HL-60 (cell line): ENCODE results near the gene ANKRD23.

Experiments
- DNase-seq, 2 experiments: peaks; one replicate each; pipeline ENCODE4 v3.0.0-alpha.2; 2010 to 2020; ENCODE audit warnings: low read depth in 1 of 2, low spot score in 1 of 2
- H3K27ac ChIP-seq: fragments of 250-450 bp; sonication (Bioruptor Pico); replicated peaks from 2 replicates; pipeline ENCODE4 v1.5.1; 2020; ENCODE audit warnings: mild to moderate bottlenecking, moderate library complexity
- H3K27me3 ChIP-seq: fragments of 250-450 bp; sonication (Bioruptor Pico); 2 replicates; pipeline ENCODE4 v1.5.1; 2021; ENCODE audit warnings: mild to moderate bottlenecking, moderate library complexity; ENCODE audit not compliant: insufficient read depth, poor library complexity, severe bottlenecking
- H3K4me3 ChIP-seq: replicated peaks from 2 replicates; pipeline ENCODE4 v1.5.1; 2011; ENCODE audit warnings: mild to moderate bottlenecking, control low read depth, low read length; ENCODE audit not compliant: insufficient read depth
- GABPA ChIP-seq: IDR thresholded peaks from 2 replicates; pipeline ENCODE4 v1.6.1; 2012; ENCODE audit warnings: low read depth
- POLR2AphosphoS5 ChIP-seq: IDR thresholded peaks from 2 replicates; pipeline ENCODE4 v1.6.1; 2012; ENCODE audit warnings: low read depth
- REST ChIP-seq: IDR thresholded peaks from 2 replicates; pipeline ENCODE4 v1.6.1; 2012; ENCODE audit warnings: low read depth; ENCODE audit not compliant: insufficient replicate concordance
- SPI1 ChIP-seq: IDR thresholded peaks from 2 replicates; pipeline ENCODE4 v1.6.1; 2012; ENCODE audit warnings: low read depth, mild to moderate bottlenecking, borderline replicate concordance
- TF ChIP-seq, protein P1 (sequence below): IDR thresholded peaks from one replicate; pipeline ENCODE4 v1.5.1; 2011; ENCODE audit warnings: low read length, control low read depth, inconsistent platforms; ENCODE audit not compliant: insufficient read depth

Gene ANKRD23

DNA sequence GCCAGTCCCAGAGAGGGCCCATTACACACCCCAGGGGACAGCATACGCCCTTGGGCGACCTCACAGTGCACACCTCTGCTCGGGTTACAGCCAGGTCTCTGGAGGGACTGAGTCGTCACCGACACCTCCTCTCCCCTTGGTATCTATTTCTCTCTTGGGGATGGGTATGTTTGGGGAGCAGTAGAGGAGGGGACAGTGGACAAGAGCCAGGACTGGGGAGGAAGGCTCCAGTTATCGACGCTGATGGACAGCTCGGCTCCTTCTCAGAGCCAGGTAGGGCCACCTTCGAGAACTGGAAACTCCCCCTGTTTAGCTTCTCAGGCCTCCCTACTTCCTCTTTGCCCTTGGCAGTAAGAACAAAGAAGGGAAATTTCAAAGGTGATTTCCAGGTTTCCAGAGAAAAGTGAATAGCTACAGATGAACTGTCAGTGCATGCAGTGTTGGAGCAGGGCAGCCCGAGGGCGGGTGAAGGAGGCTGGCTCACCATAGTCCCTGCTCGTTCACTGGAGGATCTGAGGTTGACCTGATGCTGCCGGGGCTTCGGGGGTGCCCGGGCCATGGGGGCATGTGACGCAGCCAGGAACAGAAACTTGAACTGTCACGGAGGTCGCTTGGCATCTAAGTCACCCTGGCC is 30.5 kb upstream of the ANKRD23 start:
- H3K27ac ChIP-seq, result no peak overlapping the region
- no peak overlapping the region for H3K4me3 ChIP-seq
- no peak for TF ChIP-seq POLR2AphosphoS5
- TF ChIP-seq SPI1, result peak; percentile 14; the same call in 1 of the 2 replicates
- DNase-seq, result no peak
- H3K27me3 ChIP-seq, result peaks cover 26% of the 10 kb centered on the region

DNA sequence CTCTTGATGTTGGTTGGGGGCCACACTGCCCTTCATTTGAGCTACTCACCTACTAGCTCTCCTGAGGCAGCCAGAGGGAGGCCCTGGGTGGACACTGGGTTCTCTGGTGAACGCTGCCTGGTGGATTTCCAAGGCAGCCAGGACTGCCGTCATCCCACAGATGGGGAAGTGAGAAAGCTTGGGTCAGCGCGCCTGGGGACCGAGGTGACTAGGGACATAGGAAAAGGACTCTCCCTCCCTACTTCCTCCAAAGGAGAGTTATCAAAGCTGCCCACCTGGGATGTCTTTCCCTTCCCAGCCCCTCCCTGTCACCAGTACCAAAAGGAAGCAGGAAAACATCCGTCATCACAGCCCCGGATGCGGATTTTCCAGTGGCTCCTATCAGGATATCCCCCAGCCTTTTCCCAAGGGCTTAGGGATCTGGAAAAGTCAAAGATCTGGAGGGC is 29.9 kb upstream of the ANKRD23 start:
- DNase-seq, result no peak
- no peak overlapping the region for H3K27ac ChIP-seq
- no peak for TF ChIP-seq GABPA
- TF ChIP-seq, protein P1, sequence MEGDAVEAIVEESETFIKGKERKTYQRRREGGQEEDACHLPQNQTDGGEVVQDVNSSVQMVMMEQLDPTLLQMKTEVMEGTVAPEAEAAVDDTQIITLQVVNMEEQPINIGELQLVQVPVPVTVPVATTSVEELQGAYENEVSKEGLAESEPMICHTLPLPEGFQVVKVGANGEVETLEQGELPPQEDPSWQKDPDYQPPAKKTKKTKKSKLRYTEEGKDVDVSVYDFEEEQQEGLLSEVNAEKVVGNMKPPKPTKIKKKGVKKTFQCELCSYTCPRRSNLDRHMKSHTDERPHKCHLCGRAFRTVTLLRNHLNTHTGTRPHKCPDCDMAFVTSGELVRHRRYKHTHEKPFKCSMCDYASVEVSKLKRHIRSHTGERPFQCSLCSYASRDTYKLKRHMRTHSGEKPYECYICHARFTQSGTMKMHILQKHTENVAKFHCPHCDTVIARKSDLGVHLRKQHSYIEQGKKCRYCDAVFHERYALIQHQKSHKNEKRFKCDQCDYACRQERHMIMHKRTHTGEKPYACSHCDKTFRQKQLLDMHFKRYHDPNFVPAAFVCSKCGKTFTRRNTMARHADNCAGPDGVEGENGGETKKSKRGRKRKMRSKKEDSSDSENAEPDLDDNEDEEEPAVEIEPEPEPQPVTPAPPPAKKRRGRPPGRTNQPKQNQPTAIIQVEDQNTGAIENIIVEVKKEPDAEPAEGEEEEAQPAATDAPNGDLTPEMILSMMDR, result no peak
- H3K4me3 ChIP-seq, result no peak overlapping the region
- peaks cover 26% of the 10 kb centered on the region for H3K27me3 ChIP-seq

- Histone ChIP-seq H3K4me3 (no peak overlapping the region), H3K27me3 (peaks cover 26% of the 10 kb centered on the region), H3K27ac (no peak overlapping the region)
- DNase-seq, result no peak
- TF ChIP-seq REST (no peak), SPI1 (no peak), POLR2AphosphoS5 (no peak), GABPA (no peak)
- TF ChIP-seq, protein P1, result no peak
Observed at GRCh38 chr2:96872591-96873349, 28.9 kb upstream of the ANKRD23 start.

GRCh38 chr2:96870626-96871255 is 26.9 kb upstream of the ANKRD23 start:
- no peak overlapping the region for H3K4me3 ChIP-seq
- no peak for DNase-seq
- peaks cover 26% of the 10 kb centered on the region for H3K27me3 ChIP-seq
- TF ChIP-seq POLR2AphosphoS5, result no peak
- TF ChIP-seq REST, result no peak
- no peak for TF ChIP-seq GABPA
- no peak for TF ChIP-seq SPI1
- TF ChIP-seq, protein P1, result no peak
- H3K27ac ChIP-seq, result no peak overlapping the region
